ENCODE results near the gene MAG.
"Not testable (repeated sequence)": the region's sequence is repeated elsewhere in the genome, so short reads cannot be mapped to it uniquely, and the experiment has no call there.

The MAG gene

DNA sequence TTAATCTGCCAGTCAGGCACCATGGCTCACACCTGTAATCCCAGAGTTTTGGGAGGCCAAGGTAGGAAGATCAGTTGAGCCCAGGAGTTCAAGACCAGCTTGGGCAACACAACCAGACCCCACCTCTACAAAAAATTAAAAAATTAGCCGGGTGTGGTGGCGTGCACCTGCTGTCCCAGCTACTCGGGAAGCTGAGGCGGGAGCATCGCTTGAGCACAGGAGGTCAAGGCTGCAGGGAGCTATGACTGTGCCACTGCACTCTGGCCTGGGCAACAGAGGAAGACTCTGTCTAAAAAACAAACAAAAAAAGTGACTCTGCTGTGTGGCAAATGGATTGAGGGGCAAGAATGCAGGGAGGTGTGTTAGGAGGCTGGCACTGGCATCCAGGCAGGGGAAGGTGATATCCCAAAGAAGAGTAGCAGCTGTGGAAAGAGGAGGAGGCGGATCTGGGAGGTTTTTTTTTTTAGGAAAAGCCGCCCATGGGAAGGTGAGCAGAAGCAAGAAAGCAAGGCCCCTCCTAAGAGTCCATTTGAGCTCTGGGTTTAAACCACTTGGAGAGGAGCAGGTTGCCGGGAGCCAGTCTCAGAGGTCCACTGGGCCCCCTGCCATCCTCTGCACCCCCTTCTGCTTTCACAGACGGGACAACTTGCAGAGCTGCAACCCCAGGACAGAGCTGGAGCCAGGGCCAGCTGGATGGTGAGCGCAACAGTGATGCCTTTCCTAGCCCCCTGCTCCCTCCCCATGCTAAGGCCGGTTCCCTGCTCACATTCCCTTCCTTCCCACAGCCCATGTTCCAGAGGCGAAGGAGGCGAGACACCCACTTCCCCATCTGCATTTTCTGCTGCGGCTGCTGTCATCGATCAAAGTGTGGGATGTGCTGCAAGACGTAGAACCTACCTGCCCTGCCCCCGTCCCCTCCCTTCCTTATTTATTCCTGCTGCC lies 7.5 kb upstream of the MAG start:
- no peak for DNase-seq

- DNase-seq = no peak
Observed at GRCh38 chr19:35285095-35285449, 6.9 kb upstream of the MAG start.

GRCh38 chr19:35285465-35285864 lies 6.5 kb upstream of the MAG start:
- not testable (repeated sequence) for DNase-seq

DNA sequence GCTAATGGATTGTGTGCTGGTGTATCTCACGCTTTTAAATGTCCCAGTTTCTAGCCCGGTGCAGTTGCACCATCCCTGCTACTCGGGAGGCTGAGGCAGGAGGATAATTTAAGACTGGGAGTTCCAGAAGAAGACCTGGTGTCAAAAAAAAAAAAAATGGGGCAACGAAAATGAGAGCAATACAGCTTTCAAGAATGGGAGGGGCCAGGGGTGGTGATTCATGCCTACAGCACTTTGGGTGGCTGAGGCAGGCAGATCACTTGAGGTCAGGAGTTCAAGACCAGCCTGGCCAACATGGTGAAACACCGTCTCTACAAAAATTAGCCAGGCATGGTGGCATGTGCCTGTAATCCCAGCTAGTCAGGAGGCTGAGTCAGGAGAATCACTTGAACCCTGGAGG lies 5.9 kb upstream of the MAG start:
- DNase-seq = not testable (repeated sequence)

DNA sequence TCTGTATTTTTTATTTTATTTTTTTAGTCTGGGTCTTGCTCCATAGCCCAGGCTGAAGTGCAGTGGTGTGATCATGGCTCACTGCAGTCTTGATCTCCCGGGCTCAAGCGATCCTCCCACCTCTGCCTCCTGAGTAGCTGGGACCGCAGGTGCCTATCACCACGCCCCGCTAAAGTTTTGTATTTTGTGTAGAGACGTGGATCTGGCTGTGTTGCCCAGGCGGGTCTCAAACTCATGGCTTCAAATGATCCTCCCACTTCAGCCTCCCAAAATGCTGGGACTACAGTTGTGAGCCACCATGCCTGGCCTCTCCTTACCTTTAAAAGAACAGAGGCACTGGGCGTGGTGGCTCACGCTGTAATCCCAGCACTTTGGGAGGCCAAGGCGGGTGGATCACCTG lies 4.2 kb upstream of the MAG start:
- no peak for DNase-seq

DNA sequence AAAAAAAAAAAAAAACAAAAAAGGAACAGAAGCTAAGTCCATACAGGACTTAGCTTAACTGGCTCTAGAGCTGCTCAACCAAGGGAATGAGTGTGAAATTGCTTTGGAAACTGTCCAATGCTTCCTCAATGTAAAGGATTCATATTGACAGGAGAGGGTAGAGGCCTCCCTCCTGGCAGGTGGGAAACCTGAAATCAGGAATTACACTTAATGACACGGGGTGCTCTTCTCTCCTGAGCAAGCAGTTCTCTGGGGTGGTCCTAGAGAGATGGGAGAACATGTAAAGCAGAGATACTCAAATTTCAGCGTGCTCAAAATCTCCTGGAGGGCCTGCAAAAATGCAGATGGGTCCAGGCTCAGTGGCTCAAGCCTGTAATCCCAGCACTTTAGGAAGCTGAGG lies 3.6 kb upstream of the MAG start:
- DNase-seq = no peak

DNA sequence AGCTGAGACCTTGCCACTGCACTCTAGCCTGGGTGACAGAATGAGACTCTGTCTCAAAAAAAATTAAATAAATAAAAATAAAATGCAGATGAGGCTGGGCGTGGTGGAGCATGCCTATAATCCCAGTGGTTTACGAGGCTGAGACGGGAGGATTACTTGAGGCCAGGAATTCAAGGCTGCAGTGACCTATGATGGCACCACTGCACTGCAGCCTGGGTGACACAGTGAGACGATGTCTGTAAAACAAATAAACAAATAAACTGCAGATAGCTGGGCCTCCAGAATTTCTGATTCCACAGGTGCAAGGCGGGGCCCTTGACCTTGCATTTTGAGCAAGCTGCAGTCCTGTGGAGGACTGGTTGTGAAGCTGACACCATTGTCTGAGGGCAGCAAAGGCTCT lies 3.1 kb upstream of the MAG start:
- DNase-seq = no peak

- no peak for DNase-seq
Observed at GRCh38 chr19:35290381-35291127, 1.4 kb upstream of the MAG start.

- no peak for DNase-seq
Observed at GRCh38 chr19:35291259-35291658, 702 bp upstream of the MAG start.

- no peak for DNase-seq
Observed at GRCh38 chr19:35292421-35293362, 731 bp downstream of the MAG start.

DNA sequence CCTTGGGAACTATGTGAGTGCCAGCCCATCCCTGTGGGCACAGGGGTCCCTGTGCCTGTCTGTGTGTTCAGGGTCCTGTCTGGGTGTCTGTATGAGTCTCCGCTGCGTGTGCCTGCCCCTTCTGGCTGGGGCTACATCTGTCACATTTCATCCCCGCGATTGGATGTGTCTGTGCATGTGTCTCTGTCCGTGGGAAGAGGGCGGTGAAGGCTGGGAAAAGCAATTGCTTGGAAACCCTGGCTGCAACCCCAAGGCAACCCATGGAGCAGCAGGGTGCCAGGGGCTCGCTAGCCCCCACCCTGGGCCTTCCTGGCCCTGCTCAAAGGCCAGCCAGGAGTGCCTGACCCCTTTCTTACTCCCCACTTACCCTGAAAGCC lies 1.4 kb downstream of the MAG start:
- DNase-seq = no peak

DNA sequence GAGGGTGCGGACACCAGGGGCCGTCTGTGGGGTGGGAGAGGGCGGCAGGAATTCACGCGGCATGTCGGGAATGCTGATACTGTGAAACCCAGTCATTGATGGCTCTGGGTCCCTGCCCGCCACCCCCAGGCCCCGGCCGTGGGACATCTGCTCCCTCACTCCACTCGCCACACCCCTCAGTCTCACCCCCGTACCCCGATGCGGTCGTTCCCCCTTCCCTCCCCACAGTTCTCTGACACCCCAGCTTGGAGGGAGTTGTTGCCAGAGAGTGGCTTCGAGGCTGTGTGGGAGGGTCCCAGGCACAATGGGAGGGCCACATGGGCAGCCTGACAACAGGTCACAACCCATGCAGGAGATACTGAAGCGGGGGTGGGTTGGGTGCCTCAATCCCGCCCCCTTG lies 1.8 kb downstream of the MAG start:
- DNase-seq = no peak

- DNase-seq = no peak
Observed at GRCh38 chr19:35294328-35294727, 2.4 kb downstream of the MAG start.

DNA sequence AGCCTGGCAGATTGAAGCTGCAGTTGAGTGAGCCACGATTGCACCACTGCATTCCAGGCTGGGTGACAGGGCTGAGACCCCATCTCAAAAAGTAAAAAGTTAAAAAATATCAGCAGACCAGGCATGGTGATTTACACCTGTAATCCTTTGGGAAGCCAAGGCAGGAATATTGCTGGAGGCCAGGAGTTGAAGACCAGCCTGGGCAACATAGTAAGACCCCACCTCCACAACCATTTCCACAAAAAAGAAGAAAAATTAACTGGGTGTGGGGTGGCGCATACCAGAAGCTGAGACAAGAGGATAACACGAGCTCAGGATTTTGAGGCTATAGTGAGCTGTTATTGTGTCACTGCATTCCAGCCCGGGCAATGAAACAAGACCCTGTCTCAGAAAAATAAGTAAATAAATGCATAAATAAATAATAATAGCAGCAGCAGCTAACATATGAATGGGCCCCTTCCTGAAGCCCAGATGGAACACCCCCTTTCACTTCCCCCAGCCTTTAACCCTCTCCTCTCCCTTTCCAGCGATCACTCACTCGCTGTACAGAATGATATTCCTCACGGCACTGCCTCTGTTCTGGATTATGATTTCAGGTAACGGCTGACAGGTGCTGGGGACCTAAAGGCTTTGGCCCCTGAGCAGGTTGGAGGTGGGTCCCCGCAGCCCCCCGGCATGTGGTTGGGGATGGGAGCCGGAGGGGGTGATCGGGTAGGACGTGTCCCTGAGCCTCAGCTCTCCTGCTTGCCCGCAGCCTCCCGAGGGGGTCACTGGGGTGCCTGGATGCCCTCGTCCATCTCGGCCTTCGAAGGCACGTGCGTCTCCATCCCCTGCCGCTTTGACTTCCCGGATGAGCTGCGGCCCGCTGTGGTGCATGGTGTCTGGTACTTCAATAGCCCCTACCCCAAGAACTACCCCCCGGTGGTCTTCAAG lies 3.2 kb downstream of the MAG start:
- DNase-seq = no peak

DNA sequence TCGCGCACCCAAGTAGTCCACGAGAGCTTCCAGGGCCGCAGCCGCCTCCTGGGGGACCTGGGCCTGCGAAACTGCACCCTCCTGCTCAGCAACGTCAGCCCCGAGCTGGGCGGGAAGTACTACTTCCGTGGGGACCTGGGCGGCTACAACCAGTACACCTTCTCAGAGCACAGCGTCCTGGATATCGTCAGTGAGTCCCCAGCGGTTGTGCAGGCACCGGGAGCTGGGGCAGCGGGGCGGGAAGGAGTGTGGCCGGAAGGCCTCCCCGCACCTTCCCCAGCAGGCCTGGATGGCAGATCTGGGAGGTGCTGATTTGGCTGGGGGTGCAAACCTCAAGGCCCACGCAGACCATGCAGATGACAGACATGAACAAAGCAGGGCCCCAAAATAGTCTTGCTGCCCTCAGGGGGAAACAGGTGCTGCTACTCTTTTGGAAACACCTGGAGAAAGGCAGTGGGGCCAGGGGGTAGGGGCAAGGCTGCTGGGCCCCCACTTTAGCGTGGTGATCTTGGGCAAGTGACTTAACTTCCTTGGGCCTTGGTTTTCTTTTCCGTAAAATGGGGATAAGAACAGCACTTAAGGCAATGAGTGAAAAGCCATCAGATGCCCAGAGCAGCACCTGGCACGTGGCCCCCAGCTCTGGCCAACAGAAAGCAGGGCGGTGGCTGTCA lies 4.0 kb downstream of the MAG start:
- DNase-seq = no peak

- DNase-seq = no peak
Observed at GRCh38 chr19:35296644-35297514, 4.9 kb downstream of the MAG start.

DNA sequence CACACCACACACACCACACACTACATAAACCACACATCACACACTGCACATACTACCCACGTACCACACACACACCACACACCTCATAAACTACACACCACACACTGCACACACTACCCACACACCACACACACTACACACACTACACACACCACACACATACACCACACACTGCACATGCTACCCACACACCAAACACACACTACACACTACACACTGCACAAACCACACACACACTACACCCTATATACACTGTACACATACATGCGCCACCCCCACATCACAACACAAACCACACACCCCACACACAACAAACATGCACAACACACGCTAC lies 5.5 kb downstream of the MAG start:
- DNase-seq = no peak

GRCh38 chr19:35297922-35298321 lies 6.0 kb downstream of the MAG start:
- no peak for DNase-seq

DNA sequence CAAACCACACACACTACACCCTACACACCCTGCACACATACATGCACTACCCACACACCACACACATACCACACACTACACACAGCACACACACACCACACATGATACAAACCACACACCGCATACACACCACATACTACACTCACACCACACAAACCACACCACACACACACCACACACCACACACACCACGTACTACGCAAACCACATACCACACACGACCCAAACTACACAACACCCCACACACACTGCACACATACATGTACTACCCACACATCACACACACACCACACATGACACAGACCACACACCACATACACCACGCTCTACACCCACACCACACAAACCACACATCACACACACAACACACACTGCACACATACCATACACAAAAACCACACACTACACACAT lies 6.6 kb downstream of the MAG start:
- no peak for DNase-seq

DNA sequence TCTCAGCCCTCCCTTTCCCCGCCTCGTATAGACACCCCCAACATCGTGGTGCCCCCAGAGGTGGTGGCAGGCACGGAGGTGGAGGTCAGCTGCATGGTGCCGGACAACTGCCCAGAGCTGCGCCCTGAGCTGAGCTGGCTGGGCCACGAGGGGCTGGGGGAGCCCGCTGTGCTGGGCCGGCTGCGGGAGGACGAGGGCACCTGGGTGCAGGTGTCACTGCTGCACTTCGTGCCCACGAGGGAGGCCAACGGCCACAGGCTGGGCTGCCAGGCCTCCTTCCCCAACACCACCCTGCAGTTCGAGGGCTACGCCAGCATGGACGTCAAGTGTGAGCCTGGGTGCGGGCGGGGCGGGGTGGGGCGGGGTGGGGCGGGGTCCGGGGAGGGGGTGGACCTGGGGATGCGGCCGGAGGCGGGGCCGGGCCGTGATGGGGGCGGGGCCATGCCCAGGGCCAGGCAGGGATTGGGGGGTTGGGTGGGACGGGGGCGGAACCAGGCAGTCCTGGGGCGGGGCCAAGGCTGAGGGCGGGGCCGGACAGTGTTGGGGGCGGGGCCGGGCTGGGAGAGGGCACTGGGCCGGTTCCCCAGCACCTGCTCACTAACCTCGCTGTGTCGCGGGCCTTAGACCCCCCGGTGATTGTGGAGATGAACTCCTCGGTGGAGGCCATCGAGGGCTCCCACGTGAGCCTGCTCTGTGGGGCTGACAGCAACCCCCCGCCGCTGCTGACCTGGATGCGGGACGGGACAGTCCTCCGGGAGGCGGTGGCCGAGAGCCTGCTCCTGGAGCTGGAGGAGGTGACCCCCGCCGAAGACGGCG lies 7.8 kb downstream of the MAG start:
- no peak for DNase-seq
